Neural cell (in vitro differentiated cells): ENCODE data around the gene NDFIP1. TPM values are rescaled to one million over a fixed set of nuclear protein-coding genes. Genes with fewer than 3 reads are reported as not detected.

Experiments
- H2AFZ ChIP-seq: fragments of 200-600, 300-800 bp; sonication (generic), shearing (Covaris generic); 2 replicates; pipeline ENCODE4 v1.6.0; 2014; ENCODE audit warnings: low read depth, mild to moderate bottlenecking, antibody characterized with exemption, low read length, moderate library complexity
- H3F3A ChIP-seq: fragments of 200-600 bp; shearing (Covaris generic); 2 replicates; pipeline ENCODE4 v1.6.1; 2016; ENCODE audit warnings: mild to moderate bottlenecking, moderate library complexity, mixed read lengths, antibody characterized with exemption, low read length; ENCODE audit not compliant: insufficient read depth, poor library complexity, severe bottlenecking
- H3K27ac ChIP-seq: fragments of 200-600, 300-800 bp; sonication (generic), shearing (Covaris generic); 2 replicates; pipeline ENCODE4 v1.5.1; 2014; ENCODE audit warnings: mild to moderate bottlenecking, low read length, moderate library complexity
- H3K27me3 ChIP-seq: fragments of 300-800, 200-600 bp; sonication (generic), shearing (Covaris generic); 2 replicates; pipeline ENCODE4 v1.6.0; 2014; ENCODE audit warnings: mild to moderate bottlenecking, low read depth, low read length, moderate library complexity; ENCODE audit not compliant: insufficient read depth
- H3K36me3 ChIP-seq: fragments of 300-800, 200-600 bp; sonication (generic), shearing (Covaris generic); 2 replicates; pipeline ENCODE4 v1.5.1; 2014; ENCODE audit warnings: mild to moderate bottlenecking, antibody characterized with exemption, low read length, moderate library complexity; ENCODE audit not compliant: insufficient read depth
- H3K4me2 ChIP-seq: fragments of 300-800, 200-600 bp; sonication (generic), shearing (Covaris generic); 2 replicates; pipeline ENCODE4 v1.6.0; 2014; ENCODE audit warnings: mild to moderate bottlenecking, low read length
- H3K4me3 ChIP-seq: fragments of 300-800, 200-600 bp; sonication (generic), shearing (Covaris generic); 2 replicates; pipeline ENCODE4 v1.5.1; 2014; ENCODE audit warnings: mild to moderate bottlenecking, low read length, moderate library complexity
- H3K79me2 ChIP-seq: fragments of 200-600 bp; shearing (Covaris generic); replicated peaks from 2 replicates; pipeline ENCODE4 v1.6.0; 2014; ENCODE audit warnings: mild to moderate bottlenecking, low read length, moderate library complexity; ENCODE audit not compliant: insufficient read depth
- H3K9ac ChIP-seq: fragments of 300-800, 200-600 bp; sonication (generic), shearing (Covaris generic); 2 replicates; pipeline ENCODE4 v1.6.1; 2016; ENCODE audit warnings: mild to moderate bottlenecking, low read length, mixed read lengths
- H3K9me2 ChIP-seq: fragments of 200-600 bp; shearing (Covaris generic); 2 replicates; pipeline ENCODE4 v1.6.1; 2016; ENCODE audit warnings: mild to moderate bottlenecking, low read length, mixed read lengths; ENCODE audit not compliant: insufficient read depth
- H3K9me3 ChIP-seq: fragments of 200-600, 300-800 bp; sonication (generic), shearing (Covaris generic); 2 replicates; pipeline ENCODE4 v1.6.1; 2016; ENCODE audit warnings: mild to moderate bottlenecking, mixed run types, low read length, moderate library complexity, mixed read lengths
- H4K20me1 ChIP-seq: fragments of 200-600 bp; shearing (Covaris generic); 2 replicates; pipeline ENCODE4 v1.6.1; 2016; ENCODE audit warnings: mild to moderate bottlenecking, mixed run types; ENCODE audit not compliant: insufficient read depth
- EP300 ChIP-seq: fragments of 450-650 bp; conservative IDR thresholded peaks from 2 replicates; pipeline ENCODE4 v1.6.1; 2014; ENCODE audit warnings: antibody characterized with exemption, mild to moderate bottlenecking, moderate library complexity; ENCODE audit not compliant: poor library complexity, severe bottlenecking
- EZH2 ChIP-seq: fragments of 200-600, 300-800 bp; shearing (Covaris generic), sonication (generic); IDR thresholded peaks from 2 replicates; pipeline ENCODE4 v1.6.1; 2014; ENCODE audit warnings: antibody characterized with exemption, low read length, borderline replicate concordance, mild to moderate bottlenecking; ENCODE audit not compliant: insufficient read depth, poor library complexity, severe bottlenecking
- MXI1 ChIP-seq: fragments of 450-650 bp; conservative IDR thresholded peaks from 2 replicates; pipeline ENCODE4 v1.6.1; 2014; ENCODE audit warnings: antibody characterized with exemption, mild to moderate bottlenecking; ENCODE audit not compliant: poor library complexity, severe bottlenecking
- POLR2AphosphoS5 ChIP-seq: IDR thresholded peaks from 2 replicates; pipeline ENCODE4 v1.6.1; 2012
- RAD21 ChIP-seq: fragments of 450-650 bp; conservative IDR thresholded peaks from 2 replicates; pipeline ENCODE4 v1.6.1; 2014; ENCODE audit warnings: antibody characterized with exemption, mild to moderate bottlenecking, moderate library complexity
- SMC3 ChIP-seq: fragments of 450-650 bp; conservative IDR thresholded peaks from 2 replicates; pipeline ENCODE4 v1.6.1; 2014; ENCODE audit warnings: antibody characterized with exemption, mild to moderate bottlenecking, moderate library complexity; ENCODE audit not compliant: poor library complexity
- TAF1 ChIP-seq: IDR thresholded peaks from 2 replicates; pipeline ENCODE4 v1.6.1; 2012; ENCODE audit warnings: low read depth
- polyA plus RNA-seq: library from polyadenylated mRNA; depleted of rRNA; stranded (reverse); fragments of >200 nt; gene quantifications from 2 replicates; pipeline ENCODE4 v1.2.3, GENCODE V29; 2014
- TF ChIP-seq, protein P1 (sequence below): fragments of 450-650 bp; IDR thresholded peaks from 2 replicates; pipeline ENCODE4 v1.5.1; 2014; ENCODE audit warnings: antibody characterized with exemption, mild to moderate bottlenecking, moderate library complexity; ENCODE audit not compliant: poor library complexity, severe bottlenecking
- TF ChIP-seq, protein P2 (sequence below): IDR thresholded peaks from 2 replicates; pipeline ENCODE4 v1.6.1; 2012; ENCODE audit warnings: borderline replicate concordance

NDFIP1 gene
- polyA plus RNA-seq, 1 donor from 2014 or later = 99.7 TPM

DNA sequence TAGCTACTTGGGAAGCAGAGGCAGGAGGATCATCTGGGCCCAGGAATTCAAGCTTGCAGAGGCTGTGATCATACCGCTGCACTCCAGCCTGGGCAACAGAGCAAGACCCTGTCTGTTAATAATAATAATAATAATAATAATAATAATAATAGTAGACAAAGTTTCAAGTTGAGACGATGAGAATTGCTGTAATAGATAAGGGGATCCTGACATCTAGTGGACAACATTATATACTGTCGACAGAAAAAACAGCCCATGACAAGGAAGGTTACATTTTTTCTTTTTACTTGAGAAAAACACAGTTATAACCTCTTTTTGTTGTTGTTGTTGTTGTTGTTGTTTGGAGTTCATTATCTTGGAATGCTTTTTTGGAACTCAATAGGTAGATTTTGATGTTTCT is 35.3 kb downstream of the NDFIP1 start:
- TF ChIP-seq MXI1 = no peak
- peak; percentile 71 for TF ChIP-seq RAD21
- TF ChIP-seq SMC3 = peak; percentile 67
- TF ChIP-seq, protein P1, sequence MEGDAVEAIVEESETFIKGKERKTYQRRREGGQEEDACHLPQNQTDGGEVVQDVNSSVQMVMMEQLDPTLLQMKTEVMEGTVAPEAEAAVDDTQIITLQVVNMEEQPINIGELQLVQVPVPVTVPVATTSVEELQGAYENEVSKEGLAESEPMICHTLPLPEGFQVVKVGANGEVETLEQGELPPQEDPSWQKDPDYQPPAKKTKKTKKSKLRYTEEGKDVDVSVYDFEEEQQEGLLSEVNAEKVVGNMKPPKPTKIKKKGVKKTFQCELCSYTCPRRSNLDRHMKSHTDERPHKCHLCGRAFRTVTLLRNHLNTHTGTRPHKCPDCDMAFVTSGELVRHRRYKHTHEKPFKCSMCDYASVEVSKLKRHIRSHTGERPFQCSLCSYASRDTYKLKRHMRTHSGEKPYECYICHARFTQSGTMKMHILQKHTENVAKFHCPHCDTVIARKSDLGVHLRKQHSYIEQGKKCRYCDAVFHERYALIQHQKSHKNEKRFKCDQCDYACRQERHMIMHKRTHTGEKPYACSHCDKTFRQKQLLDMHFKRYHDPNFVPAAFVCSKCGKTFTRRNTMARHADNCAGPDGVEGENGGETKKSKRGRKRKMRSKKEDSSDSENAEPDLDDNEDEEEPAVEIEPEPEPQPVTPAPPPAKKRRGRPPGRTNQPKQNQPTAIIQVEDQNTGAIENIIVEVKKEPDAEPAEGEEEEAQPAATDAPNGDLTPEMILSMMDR = peak; percentile 65
- Histone ChIP-seq H2AFZ (no peak overlapping the region), H4K20me1 (no peaks in the 10 kb centered on the region), H3K79me2 (no peaks in the 10 kb centered on the region), H3K9me3 (no peaks in the 10 kb centered on the region), H3K27ac (no peak overlapping the region), H3K9me2 (no peaks in the 10 kb centered on the region), H3K27me3 (no peaks in the 10 kb centered on the region), H3K4me2 (no peak overlapping the region), H3K4me3 (no peak overlapping the region), H3K9ac (no peak overlapping the region), H3F3A (no peaks in the 10 kb centered on the region), H3K36me3 (peaks cover 9% of the 10 kb centered on the region)

DNA sequence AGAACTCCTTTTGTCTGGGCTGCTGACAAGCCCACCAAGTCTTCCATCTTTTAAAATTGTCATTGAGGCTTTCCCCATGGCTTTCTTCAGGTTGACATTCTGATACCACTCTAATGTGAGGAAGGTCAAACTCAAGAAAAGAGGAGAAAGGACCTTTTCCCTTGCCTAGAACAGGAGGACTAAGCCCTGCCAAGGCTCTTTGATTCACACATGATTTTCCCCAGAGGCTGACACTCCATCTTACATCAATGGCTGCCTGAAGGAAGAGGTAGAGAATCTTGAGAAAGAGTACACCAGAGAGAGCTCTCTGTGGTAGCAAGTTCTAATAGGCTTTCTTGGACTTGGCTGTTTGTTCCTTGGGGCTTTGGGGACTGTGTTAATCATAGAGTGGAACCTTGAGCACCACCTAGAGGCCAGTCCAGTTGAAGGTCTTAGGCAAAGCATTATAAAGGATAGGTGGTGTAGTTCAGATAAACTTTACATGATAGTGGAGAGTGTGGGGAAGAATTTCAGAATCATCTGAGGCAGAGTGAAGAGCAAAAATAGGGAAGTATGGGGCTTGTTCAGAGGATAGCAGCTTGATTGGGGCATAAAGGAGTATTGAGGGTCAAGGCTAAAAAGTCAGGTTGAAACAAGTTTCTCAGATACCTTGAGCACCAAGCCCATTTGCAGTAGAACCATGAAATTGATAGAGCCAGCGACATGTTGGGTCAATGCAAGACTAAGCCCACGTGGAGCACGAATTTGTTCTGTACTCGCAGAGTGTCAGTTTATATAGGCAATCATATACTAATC is 36.7 kb downstream of the NDFIP1 start:
- Histone ChIP-seq H3K36me3 (peaks cover 9% of the 10 kb centered on the region), H3K4me2 (no peak overlapping the region), H3K27ac (no peak overlapping the region), H3F3A (no peaks in the 10 kb centered on the region), H3K4me3 (no peak overlapping the region), H3K9ac (no peak overlapping the region), H3K79me2 (no peaks in the 10 kb centered on the region), H3K9me3 (no peaks in the 10 kb centered on the region), H4K20me1 (no peaks in the 10 kb centered on the region), H3K27me3 (no peaks in the 10 kb centered on the region), H2AFZ (no peak overlapping the region), H3K9me2 (no peaks in the 10 kb centered on the region)
- TF ChIP-seq SMC3 (peak; percentile 77), EP300 (no peak), MXI1 (no peak), TAF1 (no peak), POLR2AphosphoS5 (no peak), EZH2 (no peak), RAD21 (peak; percentile 69)
- TF ChIP-seq, protein P1 = peak; percentile 75
- TF ChIP-seq, protein P2, sequence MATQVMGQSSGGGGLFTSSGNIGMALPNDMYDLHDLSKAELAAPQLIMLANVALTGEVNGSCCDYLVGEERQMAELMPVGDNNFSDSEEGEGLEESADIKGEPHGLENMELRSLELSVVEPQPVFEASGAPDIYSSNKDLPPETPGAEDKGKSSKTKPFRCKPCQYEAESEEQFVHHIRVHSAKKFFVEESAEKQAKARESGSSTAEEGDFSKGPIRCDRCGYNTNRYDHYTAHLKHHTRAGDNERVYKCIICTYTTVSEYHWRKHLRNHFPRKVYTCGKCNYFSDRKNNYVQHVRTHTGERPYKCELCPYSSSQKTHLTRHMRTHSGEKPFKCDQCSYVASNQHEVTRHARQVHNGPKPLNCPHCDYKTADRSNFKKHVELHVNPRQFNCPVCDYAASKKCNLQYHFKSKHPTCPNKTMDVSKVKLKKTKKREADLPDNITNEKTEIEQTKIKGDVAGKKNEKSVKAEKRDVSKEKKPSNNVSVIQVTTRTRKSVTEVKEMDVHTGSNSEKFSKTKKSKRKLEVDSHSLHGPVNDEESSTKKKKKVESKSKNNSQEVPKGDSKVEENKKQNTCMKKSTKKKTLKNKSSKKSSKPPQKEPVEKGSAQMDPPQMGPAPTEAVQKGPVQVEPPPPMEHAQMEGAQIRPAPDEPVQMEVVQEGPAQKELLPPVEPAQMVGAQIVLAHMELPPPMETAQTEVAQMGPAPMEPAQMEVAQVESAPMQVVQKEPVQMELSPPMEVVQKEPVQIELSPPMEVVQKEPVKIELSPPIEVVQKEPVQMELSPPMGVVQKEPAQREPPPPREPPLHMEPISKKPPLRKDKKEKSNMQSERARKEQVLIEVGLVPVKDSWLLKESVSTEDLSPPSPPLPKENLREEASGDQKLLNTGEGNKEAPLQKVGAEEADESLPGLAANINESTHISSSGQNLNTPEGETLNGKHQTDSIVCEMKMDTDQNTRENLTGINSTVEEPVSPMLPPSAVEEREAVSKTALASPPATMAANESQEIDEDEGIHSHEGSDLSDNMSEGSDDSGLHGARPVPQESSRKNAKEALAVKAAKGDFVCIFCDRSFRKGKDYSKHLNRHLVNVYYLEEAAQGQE = no peak
